Stimulated activated CD8-positive, alpha-beta memory T cell treated with anti-CD3 and anti-CD28 coated beads, Interleukin-4, amount 100 ng/mL, for 1 hour (primary cell): ENCODE measurements around the gene MYL7.
A peak's percentile ranks its signal among the peaks of the same experiment; 100 is the strongest.
"Not testable (repeated sequence)": the region's sequence is repeated elsewhere in the genome, so short reads cannot be mapped to it uniquely, and the experiment has no call there.

Experiments used
- DNase-seq, 2 donors: peaks; one replicate each; pipeline ENCODE4 v3.0.0-alpha.2; 2020; ENCODE audit warnings: low read depth in 2 of 2, low spot score in 1 of 2

MYL7 gene

DNA sequence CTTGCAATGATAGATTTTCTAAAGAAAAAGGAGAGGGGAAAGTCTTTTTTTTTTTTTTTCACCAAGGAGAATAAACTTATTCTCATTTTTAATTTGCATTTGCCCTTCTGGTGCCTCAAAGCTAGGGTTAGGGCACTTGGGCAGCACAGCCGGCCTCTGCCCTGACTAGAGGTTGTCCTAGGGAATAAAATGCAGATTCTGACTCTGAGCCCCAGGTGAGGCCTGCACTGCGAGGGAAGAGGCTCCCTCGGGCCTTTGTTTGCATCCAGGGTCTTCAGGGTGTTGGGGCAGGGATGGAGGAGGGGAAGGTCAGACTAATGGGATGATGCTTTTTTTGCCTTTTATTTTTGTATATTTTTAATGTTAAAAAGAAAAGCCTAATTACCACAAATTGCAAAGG, 7.8 kb downstream of the MYL7 start:
- no peak for DNase-seq

DNA sequence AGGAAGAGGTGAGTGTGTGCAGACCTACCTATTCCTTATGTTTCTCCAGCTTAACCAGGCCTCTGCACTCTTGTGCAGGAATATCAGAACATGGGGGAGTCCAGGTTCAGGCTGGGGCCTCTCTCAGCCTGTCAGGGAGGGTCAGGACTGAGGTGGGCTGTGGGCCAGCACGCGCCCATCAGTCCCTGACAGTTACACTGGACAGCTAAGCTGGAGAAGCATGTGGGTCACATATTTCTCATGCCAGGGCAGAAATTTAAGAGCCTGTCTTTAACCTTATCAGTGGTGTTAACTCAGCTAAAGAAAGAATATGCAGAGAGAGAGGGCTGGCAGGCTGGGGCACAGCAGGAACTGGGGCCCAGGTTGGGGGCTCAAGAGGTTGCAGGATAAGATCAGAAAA, 9.1 kb downstream of the MYL7 start:
- DNase-seq, result no peak

DNA sequence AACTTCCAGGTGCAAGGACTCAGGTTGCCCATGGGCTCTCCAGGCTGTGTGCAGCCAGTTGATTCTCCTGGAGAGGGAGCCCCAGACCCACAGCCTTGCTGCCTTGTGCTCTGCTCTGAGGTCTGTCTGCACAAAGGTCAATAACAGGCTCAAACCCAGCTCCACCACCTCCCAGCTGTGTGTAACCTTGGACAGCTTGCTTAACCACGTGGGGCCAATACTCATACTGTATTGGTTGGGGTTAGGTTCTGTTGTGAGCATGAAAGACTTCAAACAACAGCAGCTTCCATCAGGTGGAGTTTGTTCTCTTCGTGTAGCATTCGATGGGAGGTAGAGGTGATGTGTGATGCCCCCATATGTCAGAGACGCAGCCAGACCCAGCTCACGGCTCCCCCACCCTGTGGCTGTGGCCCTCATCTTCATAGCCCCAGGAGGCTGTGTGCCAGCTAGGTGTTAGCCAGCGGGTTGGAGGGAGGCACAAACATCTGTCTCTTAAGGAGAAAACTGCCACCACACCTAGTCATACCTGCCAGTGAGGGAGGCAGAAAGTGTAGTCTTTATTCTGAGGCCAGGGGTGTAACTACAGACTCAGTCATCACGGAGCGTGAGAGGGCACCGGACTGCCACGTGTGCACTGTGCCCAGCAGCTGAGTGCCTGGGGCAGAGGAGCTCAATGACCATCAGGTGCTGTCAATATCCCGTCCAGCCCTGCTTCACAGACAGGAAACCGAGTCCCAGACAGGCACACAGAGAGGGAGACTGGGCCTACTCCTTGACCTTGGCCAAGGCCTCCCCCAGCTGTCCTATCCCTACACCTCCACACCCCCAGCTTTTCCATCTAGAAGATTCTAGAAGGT, 9.7 kb downstream of the MYL7 start:
- DNase-seq, result no peak

DNA sequence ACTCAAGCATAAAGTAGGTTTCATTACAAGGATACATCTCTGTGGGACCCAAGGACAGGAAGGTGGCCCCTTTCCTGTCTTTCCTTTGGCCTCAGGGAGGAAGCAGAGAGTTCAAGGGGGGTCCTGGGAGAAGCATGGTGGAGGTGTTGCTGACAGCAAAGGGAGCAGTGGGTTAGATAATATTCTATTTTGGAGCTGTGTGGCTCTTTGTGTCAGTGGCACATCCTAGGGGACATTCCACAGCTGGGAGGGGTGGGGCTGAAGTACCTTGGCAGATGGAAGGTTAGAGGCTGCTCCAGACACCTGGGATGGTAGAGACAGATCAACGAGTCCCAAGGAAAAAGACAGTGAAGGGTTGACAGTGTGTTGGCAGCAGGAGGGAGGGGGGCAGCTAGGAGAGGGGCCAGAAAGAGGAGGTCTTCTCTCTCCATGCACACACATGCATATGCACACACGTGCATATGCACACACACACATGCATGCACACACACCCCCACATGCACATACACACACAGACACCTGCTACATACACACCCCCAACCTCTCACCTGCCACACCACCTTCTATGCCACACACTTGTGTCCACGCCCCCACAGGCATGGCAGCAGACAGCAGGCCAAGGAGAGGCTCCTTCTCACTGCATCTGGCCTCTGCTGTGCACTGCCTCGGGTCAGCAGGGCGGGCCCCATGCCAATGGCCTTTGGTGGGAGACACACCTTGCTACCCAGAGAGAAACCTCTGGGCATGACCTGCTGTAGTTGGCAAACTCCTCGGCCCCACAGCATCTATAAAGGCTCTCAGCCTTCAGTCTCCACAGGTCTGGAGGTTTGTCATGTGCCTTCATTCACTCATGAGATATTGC, 12.2 kb downstream of the MYL7 start:
- no peak for DNase-seq

DNA sequence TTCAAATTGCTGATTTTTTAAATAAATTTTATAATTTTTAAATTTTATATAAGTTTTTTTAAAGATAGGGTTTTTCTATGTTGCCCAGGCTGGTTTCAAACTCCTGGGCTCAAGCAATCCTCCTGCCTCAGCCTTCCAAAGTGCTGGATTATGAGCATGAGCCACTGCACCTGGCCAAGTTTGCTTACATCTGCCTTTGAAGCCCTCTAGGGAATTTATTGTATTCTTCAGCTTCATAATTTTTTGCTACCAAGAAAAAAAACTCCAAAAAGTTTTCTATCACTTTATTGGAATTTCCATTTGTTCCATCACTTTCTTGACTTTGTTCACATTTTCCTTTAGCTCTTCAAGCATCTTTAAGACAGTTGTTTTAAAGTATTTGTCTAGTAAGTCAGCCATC, 14.0 kb downstream of the MYL7 start:
- DNase-seq, result no peak

DNA sequence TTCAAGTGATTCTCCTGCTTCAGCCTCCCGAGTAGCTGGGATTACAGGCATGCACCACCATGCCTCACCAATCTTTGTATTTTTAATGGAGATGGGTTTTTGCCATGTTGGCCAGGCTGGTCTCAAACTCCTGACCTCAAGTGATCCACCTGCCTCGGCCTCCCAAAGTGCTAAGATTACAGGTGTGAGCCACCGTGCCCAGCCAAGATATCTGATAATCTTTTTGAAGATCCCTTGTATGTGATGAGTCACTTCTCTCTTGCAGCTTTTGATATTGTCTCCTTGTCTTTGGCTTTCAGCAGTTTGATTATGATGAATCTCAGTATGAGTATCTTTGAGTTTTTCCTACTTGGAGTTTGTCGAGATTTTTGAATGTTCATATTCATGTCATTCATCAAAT, 14.6 kb downstream of the MYL7 start:
- DNase-seq, result not testable (repeated sequence)

DNA sequence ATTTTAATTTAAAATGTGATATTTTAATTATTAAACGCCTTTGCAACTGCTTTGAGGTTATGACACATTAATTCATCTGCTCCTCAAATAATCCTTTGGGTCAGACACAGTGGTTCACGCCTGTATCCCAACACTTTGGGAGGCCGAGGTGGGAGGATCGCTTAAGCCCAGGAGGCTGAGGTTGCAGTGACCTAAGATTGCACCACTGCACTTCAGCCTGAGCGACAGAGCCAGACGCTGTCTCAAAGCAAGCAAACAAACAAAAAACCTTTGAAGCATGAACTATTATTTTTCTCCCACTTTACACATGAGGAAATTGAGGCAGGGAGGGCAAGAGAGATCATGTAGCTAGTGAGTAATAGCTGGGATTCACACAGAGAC, 16.3 kb downstream of the MYL7 start:
- no peak for DNase-seq

DNA sequence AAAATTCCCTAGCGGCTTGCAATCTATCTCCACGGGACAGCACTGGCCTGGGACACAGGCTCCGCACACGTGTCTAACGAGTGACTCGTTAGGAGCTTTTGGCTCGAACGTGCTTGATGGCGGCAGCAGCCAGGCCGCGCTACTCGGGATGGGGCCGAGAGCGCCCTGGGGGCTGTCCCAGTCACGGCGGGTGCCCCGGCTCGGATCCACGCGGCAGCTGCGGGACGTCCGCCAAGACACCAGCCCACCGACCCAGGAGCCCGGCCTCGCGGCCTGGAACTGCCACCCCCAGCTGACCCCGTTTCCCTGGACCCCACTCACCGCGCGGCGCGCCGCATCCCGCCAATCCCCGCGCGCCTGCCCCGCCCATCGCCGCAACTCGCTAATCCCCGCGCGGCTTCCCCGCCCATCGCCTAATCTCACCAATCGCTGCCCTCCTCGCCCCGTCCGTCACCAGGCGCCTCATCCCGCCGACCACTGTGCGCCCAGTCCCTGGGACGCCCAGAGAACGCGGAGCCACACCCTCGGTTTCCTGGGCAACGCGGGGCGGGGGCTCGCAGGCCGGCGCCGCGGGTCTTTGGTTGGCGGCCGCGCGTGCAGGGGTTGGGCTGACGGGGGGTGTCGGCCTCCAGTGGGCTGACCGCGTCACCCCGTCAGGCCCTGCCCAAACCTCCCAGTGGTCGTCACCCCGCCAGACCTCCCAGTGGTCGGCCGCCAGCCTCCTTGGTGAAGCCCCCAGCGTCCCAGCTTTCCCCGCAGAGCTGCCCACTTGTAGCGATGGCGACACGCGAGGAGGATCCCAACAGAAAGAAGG, 17.7 kb downstream of the MYL7 start, which contains the start of gene POLD2:
TSS of gene POLD2 (minus strand) at position 359 of the 814 bp plus-strand sequence. CDS start 1,495 bp downstream, outside the sequence.
- DNase-seq, result peak; percentile 90 to 92

DNA sequence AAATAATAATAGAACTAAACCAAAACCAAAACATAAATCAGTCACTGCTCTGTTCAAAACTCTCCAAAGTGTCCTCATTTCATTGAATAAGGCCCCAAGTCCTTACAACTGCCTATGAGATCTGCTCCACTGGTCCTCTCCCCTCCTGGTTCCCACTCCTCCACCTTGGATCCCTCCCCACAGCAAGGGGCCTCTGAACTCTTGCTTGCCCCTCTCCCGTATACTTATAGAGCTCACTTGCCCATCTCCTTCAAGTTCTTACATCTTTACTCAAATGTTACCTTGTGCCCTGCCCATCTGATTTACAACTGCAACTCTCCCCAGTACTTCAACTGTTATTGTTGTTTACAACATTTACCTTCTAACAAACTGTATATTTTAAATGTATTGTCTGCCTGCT, 18.6 kb downstream of the MYL7 start:
- no peak for DNase-seq

DNA sequence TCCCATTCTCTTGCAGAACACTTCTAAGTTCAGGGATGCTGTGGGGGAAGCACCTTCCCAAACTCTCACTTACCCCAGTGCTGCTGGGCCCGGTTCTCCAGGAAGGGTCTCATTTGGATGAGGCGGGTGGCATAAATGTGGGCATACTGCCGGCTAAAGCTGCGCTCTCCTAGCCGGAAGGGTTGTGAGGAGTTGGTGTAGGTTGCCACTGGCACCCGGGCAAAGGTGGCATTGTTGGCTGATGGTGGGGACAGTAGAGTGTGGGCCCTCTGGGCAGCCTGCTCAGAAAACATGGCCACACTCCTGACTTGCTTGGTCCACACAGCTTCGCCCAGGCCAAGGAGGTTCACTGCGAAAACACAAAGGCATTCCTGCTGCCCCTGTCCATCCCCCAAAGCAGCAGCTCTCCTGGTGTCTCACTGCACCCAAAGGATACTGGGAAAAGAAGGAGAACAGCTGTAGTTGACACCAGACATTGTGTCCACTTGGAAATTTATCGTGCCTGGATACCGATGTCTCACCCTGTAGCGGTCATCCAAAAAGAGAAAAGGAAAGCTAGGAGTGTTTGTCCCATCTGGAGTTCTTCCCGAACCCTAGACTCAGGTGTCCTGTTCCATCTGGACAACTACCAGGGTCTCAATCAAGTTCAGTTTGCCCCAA, 19.2 kb downstream of the MYL7 start:
- no peak for DNase-seq

DNA sequence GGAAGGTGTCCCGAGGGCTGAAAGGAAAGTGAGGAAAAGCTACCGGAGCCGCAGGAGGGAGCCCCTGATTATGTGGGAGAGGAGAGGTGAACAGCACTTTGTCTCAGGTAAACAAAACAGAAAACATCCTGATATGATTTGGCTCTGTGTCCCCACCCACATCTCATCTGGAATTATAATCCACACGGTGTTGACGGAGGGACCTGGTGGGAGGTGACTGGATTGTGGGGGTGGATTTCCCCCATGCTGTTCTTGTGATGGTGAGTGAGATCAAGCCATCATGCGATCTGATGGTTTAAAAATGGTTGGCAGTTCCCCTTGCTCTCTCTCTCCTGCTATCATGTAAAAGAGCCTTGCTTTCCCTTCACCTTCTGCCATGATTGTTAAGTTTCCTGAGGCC, 20.7 kb downstream of the MYL7 start:
- DNase-seq, result no peak

DNA sequence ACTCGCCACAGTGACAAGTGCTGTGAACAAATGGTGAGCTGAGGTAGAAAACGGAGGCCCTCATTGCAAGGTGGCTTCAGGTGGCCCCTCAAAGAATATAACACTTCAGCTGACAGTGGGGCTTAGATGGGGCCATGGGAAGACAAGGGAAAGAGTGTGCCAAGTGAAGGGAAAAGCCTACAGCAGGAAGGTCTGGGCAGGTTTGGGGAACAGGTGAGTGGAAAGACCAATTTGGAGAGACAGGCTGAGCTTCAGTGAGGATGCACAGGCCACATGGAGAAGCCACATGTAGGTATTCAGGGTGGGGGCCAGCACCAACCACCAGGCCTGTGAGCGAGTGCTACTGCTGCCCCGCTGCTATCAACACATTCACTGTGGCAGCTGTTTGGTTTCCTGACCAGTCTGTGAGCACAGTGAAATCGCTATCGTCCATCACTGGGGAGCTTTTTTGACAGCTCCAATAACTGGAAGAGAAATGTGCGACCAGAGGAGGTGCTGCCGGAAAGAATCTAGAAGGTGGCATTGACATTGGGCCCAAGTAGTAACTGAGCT, 21.2 kb downstream of the MYL7 start:
- no peak for DNase-seq

DNA sequence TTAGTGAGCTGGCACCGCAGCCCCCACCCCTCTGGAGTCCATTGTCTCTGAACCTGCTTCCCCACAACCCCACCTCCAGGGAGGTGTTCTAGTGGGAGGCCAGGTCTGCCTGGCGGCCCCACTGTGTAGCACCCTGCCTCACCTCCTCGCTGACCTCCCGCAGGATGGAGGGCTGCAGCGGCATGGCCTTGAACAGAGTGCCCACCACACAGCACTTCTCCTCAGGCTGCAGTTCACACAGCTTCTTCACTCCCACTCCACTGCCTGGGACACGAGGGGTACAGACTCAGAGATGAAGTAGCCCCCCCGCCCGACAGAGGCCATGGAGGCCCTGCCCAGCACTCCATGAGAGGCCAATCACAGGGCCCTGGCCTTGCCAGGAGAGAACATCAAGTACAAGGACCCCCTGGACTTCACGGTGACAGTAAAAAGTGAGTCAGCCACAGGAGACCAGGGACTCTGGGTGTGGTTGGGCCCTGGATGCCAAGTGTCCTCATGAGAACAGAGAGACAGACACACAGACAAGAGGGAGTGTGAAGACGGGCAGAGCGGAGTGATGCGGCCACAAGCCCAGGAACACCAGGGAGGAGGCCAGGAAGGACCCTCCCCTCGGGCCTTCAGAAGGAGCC, 23.2 kb downstream of the MYL7 start:
- DNase-seq, result no peak

DNA sequence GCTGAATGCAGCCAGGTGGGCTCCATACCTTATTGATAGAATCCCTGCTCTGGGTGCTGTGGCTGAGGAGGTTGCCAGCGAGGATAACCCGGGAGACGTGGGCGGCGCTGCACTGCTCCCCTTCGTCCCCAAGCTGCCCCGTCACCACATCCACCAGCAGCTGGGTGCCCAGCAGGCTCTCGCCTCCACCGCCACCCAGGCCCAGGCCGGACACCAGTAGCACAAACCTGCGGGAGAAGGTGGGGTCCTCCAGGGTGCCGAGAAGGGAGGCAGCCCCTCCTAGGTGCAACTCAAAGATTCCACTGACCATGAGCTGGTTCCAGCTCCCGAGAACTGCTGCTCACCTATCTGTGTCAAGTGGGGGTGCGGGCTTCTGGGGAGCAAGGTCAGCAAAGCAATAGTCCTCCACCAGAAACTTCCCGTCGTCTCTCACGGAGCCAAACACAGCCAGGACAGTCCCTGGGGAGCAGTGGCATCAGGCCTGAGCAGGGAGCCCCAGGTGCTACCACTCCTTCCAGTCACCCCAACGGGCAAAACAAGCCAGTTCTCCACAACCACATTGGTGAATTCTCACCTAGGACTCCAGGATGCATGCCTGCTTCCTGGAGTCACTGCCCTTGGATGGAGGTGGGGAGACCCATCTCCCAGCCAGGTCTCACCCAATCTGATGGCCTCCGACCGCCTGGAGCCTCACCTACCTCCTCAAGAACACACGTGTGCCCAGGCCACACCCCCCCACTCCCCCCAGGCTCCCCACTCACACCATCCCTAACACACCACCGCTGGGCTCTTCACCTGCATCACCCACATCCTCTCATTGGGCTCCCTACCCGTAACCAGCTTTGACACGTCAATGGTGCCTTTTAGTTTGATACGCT, 24.1 kb downstream of the MYL7 start:
- DNase-seq, result no peak

DNA sequence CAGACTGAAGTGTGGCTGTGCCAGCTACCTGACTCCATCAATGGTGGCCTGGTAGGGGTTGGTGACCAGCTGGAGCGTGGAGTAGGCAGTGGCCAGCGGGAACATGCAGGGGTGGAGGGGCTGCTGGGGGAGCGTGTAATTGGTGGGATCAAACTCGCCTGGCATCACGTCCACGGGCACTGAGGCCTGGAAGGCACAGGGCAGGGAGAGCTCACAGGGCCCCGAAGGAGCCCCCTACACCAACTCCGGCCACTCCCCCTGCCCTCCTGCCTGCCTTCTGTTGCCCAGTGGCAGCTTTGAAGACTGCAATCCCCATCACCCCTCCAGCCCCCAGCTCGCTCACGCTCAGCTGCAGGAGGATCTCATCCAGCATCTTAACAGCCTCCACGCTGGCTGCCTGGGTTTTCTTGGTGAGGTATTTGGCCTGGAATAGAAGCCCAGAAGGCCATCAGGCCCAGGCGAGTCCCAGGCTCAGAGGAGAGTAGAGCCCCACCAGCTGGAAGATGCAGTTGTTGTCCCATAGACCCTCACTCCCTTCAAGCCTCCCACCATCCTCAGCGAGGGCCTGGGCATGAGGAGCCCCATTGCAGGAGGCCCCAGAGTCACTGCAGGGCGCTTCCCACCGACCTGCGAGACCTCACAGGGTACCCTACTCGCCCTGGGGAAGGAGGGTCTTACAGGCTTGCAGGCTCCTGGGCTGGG, 24.9 kb downstream of the MYL7 start:
- DNase-seq, result no peak

DNA sequence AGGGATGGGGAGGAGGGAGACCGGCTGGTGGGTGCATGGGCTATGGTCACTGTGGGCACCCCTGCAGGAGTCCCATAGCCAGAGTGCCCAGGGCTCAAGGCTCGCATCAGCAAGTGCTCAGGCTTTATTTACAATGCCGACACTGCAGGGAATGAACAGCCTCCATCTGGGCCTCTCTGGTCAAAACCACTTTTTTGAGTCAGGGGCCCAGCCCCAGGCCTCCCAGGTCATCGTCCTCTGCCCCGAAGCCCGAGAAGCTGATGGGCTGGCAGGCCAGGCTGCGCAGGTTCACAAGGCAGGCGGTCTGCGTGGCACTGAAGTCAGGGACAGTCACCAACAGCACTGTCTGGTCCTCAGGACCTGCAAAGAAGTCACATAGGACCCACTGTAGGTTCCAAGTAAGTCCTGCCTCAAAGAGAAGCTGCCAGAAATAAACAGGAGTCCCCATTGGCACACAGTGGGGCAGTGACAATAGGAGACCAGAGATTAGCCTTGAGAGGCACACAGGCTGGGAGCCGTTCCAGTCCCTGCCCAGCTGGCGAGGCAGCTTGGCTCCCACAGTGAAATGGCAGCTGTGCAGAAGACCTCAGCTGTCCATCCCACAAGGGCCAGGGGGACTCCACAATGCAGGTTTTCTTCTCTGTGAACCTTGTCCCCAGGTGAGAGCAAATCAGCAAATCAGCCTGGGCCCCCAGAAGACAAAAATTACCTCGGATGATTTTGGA, 26.4 kb downstream of the MYL7 start:
- DNase-seq, result no peak

DNA sequence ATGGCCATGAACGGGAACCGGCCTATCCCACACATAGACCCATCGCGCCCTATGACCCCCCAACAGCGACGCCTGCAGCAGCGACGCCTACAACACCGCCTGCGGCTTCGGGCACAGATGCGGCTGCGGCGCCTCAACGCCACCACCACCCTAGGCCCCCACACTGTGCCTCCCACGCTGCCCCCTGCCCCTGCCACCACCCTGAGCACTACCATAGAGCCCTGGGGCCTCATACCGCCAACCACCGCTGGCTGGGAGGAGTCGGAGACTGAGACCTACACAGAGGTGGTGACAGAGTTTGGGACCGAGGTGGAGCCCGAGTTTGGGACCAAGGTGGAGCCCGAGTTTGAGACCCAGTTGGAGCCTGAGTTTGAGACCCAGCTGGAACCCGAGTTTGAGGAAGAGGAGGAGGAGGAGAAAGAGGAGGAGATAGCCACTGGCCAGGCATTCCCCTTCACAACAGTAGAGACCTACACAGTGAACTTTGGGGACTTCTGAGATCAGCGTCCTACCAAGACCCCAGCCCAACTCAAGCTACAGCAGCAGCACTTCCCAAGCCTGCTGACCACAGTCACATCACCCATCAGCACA, 27.3 kb downstream of the MYL7 start:
- DNase-seq, result no peak
